OCI-LY3 (cell line): Measurements from ENCODE around the gene MS4A14.

Experiments used
- CTCF ChIP-seq: fragments of 200-600, 300-600 bp; sonication (generic); IDR thresholded peaks from 2 replicates; pipeline ENCODE4 v1.5.1; 2014; ENCODE audit warnings: antibody characterized with exemption, low read length, low read depth
- EZH2phosphoT487 ChIP-seq: fragments of 200-600 bp; shearing (Covaris generic); IDR thresholded peaks from 2 replicates; pipeline ENCODE4 v1.6.1; 2018; ENCODE audit warnings: antibody characterized with exemption, mixed run types, low read depth

DNA sequence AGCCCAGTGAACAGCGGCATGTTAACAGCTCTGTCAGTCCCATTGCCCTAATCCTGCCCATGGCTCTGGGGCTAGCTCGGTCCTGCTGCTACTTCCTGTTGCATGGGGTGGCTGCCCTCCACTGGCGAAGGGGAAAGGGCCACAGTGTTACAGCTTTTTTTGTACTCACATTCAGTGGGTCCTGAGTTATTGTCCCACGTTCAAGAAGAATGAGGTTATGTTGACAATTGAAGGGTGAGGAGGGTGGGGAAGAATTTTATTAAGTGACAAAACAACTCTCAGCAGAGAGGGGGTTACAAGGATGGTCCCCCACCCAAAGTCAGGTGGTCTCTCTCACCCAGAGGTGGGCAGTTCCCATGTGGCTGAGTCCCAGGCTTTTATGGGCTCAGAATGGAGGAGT, 35.6 kb upstream of the MS4A14 start:
- TF ChIP-seq CTCF (no peak), EZH2phosphoT487 (no peak)
